BJ (cell line): ENCODE data around the gene CLEC4F. TPM values are rescaled to one million over a fixed set of nuclear protein-coding genes. Genes with fewer than 3 reads are reported as not detected.

Experiments
- CTCF ChIA-PET: fragments of 350-600 bp; formaldehyde crosslinking; extraction: SDS; loops from one replicate; lab custom pipeline; 2021; ENCODE audit warnings: antibody characterized with exemption, inconsistent platforms; lab: Yijun Ruan, JAX
- POLR2A ChIA-PET: fragments of 300-600 bp; sonication (Branson Sonifier 250); formaldehyde crosslinking; extraction: SDS; loops from one replicate; lab custom pipeline; 2021; ENCODE audit warnings: antibody characterized with exemption; lab: Charles Lee
- DNase-seq: peaks from one replicate; pipeline ENCODE4 v3.0.0-alpha.2; 2011; ENCODE audit warnings: low read depth
- H3K27me3 ChIP-seq: 2 replicates; pipeline ENCODE4 v1.6.0; 2011; ENCODE audit warnings: low read length; ENCODE audit not compliant: control insufficient read depth, insufficient read depth
- H3K36me3 ChIP-seq: 2 replicates; pipeline ENCODE4 v1.5.1; 2011; ENCODE audit warnings: low read length; ENCODE audit not compliant: control insufficient read depth, insufficient read depth
- H3K4me3 ChIP-seq: 2 replicates; pipeline ENCODE4 v1.5.1; 2011; ENCODE audit warnings: low read depth, mild to moderate bottlenecking, control low read depth, low read length
- polyA plus RNA-seq: library from polyadenylated mRNA; depleted of rRNA; stranded (reverse); fragments of >200 nt; gene quantifications from 2 replicates; pipeline ENCODE4 v1.2.3, GENCODE V29; 2011
- TF ChIP-seq, protein P1 (sequence below): IDR thresholded peaks from 2 replicates; pipeline ENCODE4 v1.5.1; 2011; ENCODE audit warnings: low read depth, mild to moderate bottlenecking, control low read depth, inconsistent platforms, low read length, moderate library complexity; ENCODE audit not compliant: insufficient read depth

CLEC4F gene
- polyA plus RNA-seq, 1 experiment, result not detected

DNA sequence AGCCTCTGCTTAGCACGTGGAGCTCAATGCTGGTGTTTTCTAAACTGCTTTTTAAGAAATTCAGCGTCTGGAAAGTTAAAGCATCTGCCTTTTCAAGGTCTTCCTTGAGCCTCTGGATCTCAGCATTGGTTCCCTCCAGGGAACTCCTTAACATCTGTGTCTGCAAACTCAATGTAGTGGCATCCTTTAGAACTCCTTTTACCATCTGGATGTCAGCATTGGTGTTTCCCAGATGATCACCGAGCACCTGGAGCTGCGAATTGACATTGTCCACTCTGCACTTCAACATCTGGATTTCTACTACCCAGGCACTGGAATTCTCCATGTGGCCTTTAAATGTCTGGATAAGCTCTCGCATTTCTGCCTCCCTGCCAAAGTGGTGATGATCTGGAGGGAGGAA is 3.7 kb downstream of the CLEC4F start:
- Histone ChIP-seq H3K36me3 (no peaks in the 10 kb centered on the region), H3K27me3 (peaks cover 13% of the 10 kb centered on the region), H3K4me3 (no peak overlapping the region)
- ChIA-PET POLR2A (no interaction called here), CTCF (no interaction called here)
- no peak for DNase-seq
- TF ChIP-seq, protein P1, sequence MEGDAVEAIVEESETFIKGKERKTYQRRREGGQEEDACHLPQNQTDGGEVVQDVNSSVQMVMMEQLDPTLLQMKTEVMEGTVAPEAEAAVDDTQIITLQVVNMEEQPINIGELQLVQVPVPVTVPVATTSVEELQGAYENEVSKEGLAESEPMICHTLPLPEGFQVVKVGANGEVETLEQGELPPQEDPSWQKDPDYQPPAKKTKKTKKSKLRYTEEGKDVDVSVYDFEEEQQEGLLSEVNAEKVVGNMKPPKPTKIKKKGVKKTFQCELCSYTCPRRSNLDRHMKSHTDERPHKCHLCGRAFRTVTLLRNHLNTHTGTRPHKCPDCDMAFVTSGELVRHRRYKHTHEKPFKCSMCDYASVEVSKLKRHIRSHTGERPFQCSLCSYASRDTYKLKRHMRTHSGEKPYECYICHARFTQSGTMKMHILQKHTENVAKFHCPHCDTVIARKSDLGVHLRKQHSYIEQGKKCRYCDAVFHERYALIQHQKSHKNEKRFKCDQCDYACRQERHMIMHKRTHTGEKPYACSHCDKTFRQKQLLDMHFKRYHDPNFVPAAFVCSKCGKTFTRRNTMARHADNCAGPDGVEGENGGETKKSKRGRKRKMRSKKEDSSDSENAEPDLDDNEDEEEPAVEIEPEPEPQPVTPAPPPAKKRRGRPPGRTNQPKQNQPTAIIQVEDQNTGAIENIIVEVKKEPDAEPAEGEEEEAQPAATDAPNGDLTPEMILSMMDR, result no peak

GRCh38 chr2:70808983-70809958 is 11.1 kb downstream of the CLEC4F start:
- ChIA-PET CTCF (no interaction called here), POLR2A (no interaction called here)
- H3K27me3 ChIP-seq, result 0 out of 2 replicates have a peak, but pooled peaks cover 3% of the 10 kb centered on the region
- DNase-seq, result no peak
- TF ChIP-seq, protein P1, result no peak
- H3K4me3 ChIP-seq, result no peak overlapping the region
- no peaks in the 10 kb centered on the region for H3K36me3 ChIP-seq

DNA sequence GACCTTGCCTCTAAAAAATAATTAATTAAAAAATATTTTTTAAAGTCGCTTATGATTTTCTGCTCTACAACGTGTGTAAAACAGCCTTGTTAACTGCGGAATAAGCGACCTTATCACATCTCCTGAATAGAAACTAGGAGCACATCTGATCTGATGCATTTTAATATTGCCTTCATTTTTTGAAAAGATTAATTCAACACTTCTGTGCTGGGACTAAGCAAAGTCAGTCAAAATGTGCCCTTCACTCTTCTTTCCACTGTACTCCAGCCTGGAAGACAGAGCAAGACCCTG is 12.6 kb downstream of the CLEC4F start:
- Histone ChIP-seq H3K4me3 (no peak overlapping the region), H3K27me3 (no peaks in the 10 kb centered on the region), H3K36me3 (no peaks in the 10 kb centered on the region)
- CTCF ChIA-PET, result no interaction called here
- TF ChIP-seq, protein P1, result no peak
- DNase-seq, result no peak
- POLR2A ChIA-PET, result no interaction called here

DNA sequence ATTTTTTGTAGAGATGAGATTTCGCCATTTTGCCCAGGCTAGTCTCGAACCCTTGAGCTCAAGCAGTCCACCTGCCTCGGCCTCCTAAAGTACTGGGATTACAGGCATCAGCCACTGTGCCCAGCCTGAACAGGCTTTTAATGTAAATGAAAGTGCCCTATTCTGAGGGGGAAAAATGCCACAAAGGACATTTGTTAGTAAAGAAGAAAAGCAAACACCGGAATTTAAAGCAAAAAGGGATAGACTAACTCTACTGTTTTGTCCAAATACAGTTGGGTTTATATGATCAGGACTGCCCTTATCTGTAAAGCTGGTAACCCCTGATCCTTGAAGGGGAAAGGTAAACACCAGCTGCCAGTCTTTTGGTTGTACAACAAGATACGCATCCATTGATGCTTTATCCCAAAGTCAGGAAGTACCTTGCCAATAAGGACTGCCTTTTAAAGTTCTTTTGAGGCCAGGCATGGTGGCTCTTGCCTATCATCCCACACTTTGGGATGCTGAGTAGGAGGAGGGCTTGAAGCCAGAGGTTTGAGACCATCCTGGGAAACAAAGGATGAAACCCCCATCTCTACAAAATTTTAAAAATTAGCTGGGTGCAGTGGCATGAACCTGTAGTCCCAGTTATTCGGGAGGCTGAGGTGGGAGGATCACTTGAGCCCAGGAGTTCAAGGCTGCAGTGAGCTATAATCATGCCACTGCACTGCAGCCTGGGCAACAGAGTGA is 13.1 kb downstream of the CLEC4F start:
- Histone ChIP-seq H3K27me3 (no peaks in the 10 kb centered on the region), H3K36me3 (no peaks in the 10 kb centered on the region), H3K4me3 (no peak overlapping the region)
- DNase-seq, result no peak
- TF ChIP-seq, protein P1, result no peak
- ChIA-PET CTCF (no interaction called here), POLR2A (no interaction called here)

DNA sequence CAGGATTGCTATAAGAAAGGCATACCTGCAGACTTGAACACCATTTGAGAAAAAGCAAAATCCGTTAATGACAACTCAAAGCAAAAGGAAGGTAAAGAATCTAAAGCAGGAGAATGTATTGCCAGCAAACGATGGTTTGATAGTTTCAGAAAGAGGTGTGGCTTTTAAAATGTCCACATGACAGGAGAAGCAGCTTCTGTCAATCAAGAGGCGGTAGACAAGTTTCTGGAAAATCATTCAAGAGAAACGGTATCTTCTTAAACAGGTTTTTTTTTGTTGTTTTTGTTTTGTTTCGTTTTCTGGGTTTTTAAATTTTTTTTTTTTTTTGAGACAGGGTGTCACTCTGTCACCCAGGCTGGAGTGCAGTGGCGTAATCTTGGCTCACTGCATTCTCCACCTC is 13.8 kb downstream of the CLEC4F start:
- H3K4me3 ChIP-seq, result no peak overlapping the region
- no peak for DNase-seq
- H3K36me3 ChIP-seq, result no peaks in the 10 kb centered on the region
- POLR2A ChIA-PET, result no interaction called here
- TF ChIP-seq, protein P1, result no peak
- CTCF ChIA-PET, result no interaction called here
- H3K27me3 ChIP-seq, result no peaks in the 10 kb centered on the region
